Measurements from ENCODE around the gene SYT11.
A peak's percentile ranks its signal among the peaks of the same experiment; 100 is the strongest.
"Not testable (repeated sequence)": the region's sequence is repeated elsewhere in the genome, so short reads cannot be mapped to it uniquely, and the experiment has no call there.

SYT11 gene

DNA sequence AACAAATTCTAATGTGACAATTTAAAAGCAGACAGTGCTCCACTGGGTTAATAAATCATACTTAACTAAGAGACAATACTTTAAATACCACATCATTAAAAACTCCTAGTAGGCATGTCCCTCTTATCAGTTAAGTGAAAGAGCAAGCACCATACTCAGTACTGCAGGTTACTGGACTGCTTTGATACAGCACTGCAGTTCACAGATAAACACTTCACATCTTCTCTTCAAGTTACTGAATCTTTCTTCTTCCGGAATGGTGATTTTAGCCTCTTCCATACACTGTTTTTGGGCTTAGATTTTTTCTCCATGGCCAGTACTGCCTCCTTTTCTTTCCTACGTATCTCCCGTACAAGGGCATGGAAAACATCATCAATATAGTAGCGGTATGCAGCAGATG is 40.8 kb downstream of the SYT11 start:
- no peak for DNase-seq

DNA sequence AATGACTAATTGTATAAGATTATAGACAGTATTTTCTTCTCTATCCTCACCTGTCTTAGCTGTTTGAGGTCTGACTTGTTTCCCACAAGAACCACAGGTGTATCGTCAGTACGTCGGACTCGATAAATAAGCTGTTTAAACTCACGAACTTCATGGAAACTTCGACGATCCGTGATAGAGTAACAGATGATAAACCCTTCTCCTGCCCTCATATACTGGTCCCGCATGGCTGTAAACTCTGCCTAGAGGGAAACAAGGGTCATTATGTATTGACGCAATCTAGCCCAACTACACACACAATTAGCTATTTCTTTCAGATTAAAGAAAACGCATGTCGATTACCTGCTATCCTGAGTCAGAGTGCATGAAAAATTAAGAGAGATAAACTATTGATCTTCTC is 44.9 kb downstream of the SYT11 start:
- DNase-seq = no peak

DNA sequence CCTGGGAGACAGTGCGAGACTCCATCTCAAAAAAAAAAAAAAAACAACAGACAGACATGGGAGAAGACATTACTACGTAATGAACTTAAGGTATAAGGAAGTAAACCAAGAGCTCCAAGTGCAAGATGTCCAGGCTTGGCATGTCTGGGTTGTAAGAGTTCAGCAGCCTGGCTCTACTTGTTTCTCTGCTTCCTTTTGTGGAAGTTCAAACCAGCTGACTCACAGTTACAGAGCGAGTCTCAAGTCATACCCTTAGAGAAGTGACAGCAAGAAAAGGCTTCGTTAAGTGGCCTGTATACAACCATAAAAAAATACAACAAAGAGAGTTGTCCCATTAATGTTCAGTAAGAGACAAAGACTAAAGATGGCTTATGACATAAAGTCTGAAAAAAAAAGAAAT is 50.5 kb downstream of the SYT11 start:
- peak; percentile 11 for DNase-seq

DNA sequence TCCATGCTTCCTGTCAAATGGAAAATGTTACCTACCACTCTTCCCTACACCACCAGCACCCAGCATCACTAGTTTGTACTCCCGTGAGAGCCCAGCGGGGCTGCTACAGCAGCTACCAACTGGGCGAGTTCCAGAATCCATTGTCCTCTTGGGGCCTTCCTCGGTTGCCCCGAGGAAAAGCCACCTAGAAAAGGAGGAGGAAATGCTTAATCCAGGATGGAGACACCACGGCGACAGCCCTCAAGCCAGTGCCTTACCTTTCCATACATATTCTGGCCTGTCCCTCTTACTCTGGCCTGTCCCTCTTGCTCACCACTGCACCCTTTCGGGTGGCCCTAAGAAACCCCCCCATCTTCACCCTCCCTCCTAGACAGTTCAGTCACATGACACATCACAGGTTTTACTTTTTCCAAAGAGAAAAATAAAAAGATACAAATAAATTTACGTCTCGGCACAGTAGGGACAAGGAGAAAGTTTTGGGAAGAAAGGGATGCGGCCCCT is 51.3 kb downstream of the SYT11 start:
- peak; percentile 60 for DNase-seq

DNA sequence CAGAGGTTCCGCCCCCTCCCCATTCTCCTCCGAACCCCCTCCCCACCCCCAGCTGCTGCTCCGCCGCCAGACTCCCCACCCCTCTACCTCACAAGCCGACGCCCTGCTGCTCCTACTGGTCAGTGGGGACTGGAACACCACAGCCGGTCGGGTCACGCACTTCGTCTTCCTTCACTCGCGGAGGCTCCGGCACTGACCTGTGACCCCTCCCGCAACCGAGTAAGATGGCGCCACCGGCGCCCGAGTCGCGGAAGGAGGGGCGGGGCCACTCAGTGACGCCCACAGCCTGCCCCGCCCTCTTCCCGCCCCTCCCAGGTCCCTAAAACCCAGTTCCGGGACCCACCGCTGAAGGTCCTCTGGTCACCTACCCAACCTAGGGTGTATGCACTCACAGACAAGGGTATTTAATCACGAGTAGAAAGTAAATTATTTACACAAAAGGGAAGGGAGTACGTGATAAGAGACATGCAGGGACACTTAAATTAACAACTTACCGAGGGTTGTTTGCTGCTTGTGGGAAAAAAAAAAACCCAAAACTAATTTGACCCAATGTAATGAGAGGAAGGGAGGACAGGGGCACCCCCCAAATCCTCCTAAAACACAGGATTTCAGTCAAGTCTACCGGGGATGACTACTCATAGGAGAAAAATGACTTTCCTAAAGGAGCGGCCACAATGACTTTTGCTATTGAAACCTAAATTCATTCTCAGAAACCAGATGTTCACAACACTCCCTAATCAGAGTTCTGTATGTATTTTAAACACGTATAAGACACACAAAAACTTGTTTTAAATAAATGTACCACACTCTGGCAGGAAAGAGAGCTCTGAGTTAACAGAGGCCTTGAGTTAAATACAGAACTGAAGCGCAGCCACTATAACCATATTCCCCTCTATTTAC is 52.0 kb downstream of the SYT11 start, which contains the start of gene RIT1:
RIT1 (minus strand) TSS at position 194 of the 900 bp plus-strand sequence. CDS start 588 bp downstream, outside the sequence.
- peak; percentile 93 for DNase-seq

DNA sequence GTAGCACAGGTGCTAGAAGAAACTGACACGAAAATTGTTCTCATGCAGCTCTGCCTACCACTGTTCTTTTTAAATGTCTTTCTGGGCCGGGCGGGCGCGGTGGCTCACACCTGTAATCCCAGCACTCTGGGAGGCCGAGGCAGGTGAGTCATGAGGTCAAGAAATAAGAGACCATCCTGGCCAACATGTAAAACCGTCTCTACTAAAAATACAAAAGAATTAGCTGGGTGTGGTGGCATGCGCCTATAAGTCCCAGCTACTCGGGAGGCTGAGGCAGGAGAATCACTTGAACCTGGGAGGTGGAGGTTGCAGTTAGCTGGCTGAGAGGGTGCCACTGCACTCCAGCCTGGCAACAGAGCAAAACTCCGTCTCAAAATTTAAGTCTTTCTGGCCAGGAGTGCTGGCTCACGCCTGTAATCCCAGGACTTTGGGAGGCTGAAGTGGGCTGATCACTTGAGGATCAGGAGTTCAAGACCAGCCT is 52.7 kb downstream of the SYT11 start:
- no peak for DNase-seq

DNA sequence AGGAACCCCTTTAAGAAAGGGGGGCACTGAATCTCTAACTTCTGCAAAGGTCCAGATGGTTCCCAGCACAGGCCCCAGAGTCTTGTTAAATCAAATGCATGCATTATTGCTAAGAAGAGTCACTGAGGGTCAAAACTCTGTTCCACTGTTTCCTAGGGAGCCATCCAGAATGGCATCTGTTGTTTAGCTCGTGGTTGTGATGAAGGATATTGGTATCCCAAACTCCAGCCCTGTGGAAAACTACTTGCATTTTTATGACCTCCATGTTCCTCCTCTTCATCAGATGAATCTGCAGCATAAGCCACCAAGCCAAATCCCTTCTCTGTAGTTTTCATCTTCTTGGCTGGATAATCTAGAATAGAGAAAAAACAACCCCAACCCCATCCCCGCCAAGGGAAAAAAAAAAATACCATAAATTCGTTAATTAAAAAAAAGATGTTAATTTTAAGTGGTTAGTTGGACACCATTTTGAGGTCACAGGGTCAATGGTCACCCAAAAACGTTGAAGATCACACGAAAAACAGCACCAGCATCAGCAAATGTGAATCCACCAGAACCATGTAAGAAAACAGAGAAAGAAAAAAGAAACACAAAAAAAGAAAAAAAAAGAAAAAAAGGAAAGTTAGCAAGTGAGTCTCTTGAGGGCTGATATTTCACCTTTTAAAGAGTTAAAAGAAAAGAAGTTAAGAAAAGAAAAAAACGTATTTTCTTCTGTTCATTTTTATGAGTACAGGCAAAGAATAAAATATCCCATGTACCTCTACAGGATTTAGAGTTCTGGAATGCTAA is 54.8 kb downstream of the SYT11 start:
- no peak for DNase-seq

DNA sequence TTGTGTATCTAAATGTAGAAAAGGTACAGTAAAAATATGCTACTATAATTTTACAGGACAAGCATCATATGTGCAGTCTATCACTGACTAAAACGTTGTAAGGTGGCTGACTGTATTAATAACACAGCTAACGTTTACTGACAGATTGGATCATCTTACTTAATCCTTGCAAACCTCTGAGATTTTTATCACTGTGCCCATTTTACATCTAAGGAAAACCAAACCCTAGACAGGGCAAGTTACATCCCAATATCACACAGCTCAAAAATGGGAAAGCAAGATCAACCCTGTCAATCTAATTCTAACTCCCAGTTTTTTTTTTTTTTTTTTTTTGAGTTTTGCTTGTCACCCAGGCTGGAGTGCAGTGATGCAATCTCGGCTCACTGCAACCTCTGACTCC is 59.3 kb downstream of the SYT11 start:
- DNase-seq = no peak

DNA sequence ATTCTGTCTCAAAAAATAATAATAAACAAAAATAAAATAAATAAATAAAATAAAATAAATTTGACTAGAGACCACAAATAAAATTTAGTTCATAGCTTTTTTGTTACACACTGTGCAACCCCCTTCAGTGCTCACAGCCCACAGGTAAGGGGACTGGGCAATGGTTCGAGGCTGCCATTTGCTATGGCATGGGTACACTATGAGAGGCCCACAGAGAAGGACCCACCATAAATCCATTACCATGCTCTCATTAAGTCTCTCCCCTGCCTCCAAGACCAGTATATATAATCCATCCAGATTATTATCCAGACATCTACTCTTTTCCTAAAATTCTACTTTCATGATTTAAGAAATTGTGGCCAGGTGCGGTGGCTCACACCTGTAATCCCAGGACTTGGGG is 60.4 kb downstream of the SYT11 start:
- no peak for DNase-seq

DNA sequence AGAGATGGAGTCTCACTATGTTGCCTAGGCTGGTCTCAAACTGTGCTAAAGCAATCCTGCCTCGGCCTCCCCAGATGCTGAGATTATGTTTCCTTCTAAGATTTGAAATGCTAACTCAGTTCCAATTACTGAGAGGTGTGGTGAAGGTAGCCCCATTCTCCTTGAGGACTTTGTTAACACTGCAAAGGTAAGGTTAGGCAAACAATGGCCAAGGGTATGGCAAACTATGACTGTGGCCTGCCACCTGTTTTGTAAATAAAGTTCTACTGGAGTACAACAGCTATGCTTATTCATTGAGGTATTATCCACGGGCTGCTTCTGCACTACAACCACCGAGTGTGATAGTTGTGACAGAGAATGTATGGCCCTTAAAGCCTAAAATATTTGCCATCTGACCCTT is 61.4 kb downstream of the SYT11 start:
- DNase-seq = no peak

DNA sequence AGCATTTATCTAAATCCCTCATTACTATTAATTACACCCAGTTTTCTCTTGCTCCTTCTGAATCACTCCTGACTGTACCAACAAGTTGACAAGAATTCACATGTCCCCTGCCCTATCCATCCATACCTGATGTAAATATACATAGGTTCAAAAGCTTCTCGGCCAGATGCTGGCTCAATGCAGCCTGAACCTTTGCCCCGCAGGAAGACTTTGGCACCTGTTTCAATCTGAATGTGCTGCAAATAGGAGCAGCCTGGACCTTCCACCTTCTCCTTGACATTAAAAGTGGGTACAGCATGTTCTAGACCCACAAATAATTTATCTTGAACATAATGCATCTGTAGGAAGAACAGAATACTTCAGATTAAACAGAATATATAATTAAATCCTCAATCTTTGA is 66.1 kb downstream of the SYT11 start:
- DNase-seq = no peak

DNA sequence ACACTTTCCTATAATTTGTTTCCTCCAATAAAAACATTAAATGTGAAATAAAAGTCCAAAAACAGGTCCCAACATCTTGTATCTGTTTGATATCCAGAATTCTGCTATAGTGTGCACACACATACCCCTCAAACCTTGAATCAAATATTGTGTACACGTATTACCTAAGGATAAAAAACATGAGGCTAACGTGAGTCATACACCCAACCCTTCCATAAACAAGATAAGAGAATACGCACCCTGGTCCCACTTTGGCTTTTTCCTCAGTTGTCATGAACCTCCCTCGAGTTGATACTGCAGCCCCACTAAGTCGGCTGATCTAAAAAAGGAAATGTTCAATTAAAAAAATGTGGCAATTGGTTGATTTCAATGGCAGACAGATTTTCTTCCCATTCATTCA is 69.7 kb downstream of the SYT11 start:
- DNase-seq = no peak

DNA sequence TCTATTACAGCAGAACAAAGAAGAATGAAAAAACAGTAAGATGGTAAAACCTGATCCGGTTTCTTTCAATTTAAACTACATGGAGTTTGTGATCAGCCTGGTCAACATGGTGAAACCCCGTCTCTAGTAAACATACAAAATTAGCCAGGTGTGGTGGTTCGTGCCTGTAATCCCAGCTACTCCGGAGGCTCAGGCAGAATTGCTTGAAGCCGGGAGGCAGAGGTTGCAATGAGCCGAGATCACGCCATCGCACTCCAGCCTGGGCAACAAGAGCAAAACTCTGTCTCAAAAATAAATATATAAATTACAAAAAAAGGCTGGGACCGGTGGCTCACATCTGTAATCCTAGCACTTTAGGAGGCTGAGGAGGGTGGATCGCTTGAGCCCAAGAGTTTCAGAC is 71.4 kb downstream of the SYT11 start:
- DNase-seq = not testable (repeated sequence)

DNA sequence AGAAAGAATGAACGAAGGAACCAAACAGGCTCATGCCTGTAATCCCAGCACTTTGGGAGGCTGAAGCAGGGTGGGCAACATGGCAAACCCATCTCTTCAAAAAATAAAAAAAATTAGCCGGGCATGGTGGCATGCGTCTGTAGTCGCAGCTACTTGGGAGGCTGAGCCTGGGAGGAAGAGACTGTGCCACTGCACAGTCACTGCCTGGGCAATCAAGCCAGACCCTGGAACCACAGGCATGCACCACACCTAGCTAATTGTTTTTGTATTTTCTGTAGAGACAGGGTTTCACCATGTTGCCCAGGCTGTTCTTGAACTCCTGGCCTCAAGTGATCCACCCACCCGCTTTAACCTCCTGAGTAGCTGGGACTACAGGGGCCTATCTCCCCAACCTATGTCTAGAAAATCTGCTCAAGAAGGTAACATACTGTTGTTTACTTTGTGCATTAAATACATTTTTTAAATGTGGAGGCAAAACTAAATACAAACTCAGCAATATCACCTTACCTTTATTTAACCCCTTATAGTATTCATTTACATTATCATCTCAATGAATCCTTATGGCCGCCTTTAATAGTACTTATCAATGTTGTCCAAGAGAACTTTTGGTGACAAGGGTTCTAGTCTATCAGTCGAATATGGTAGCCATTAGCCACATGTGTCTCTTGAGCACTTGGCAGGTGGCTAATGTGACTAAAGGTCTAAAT is 72.1 kb downstream of the SYT11 start:
- no peak for DNase-seq

DNA sequence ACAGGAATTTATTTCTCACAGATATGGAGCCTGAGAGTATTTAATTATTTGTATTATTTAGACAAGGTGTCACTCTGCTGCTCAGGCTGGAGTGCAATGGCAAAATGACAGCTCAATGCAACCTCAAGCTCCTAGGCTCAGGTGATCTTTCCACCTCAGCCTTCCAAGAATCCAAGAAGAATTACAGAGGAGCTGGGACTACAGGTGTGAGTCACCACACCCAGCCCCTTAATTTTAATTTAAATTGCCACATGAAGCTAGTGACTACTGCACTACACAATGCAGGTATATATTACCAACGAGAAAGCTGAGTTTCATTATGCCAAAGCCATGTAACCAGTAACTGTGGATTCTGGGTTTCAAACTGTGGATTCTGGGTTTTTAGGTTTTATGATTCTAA is 72.7 kb downstream of the SYT11 start:
- DNase-seq = no peak

DNA sequence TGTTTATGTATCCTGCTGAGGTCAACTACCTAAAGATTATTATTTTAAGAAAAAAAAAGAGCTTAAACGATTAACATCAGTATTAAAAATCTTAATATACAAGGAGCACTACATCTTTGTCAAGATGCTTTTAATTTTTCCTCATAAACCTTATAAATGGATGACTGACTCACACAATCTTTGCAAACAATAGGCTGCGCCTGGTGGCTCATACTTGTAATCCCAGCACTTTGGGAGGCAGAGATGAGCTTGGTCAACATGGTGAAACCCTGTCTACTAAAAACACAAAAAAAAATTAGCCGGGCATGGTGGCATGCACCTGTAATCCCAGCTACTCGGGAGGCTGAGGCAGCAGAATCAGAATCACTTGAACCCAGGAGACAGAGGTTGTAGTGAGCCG is 73.1 kb downstream of the SYT11 start:
- no peak for DNase-seq

DNA sequence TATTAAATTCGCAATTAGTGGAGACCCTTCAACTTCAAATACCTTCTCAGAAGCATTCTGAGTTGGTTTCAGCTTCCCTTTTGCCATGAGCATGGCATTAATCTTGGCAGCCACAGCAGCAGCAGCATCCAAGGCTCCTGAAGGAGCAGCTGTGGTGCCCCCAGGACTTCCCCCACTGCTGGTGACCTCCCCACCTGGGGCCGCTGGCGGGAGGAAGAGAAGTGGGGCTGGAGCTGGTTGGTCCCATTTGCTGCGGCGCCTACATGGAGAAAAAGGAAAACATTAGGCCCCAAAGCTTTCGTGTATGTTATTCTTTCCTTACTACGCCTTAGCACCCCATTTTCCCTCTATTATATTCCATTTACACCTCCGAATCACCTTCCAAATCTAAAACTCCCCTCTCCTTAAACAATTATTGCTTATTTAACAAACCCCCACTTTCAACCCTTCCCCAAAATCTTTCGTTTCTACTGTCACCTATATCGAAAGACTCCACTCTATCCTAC is 74.3 kb downstream of the SYT11 start:
- peak; percentile 35 for DNase-seq

DNA sequence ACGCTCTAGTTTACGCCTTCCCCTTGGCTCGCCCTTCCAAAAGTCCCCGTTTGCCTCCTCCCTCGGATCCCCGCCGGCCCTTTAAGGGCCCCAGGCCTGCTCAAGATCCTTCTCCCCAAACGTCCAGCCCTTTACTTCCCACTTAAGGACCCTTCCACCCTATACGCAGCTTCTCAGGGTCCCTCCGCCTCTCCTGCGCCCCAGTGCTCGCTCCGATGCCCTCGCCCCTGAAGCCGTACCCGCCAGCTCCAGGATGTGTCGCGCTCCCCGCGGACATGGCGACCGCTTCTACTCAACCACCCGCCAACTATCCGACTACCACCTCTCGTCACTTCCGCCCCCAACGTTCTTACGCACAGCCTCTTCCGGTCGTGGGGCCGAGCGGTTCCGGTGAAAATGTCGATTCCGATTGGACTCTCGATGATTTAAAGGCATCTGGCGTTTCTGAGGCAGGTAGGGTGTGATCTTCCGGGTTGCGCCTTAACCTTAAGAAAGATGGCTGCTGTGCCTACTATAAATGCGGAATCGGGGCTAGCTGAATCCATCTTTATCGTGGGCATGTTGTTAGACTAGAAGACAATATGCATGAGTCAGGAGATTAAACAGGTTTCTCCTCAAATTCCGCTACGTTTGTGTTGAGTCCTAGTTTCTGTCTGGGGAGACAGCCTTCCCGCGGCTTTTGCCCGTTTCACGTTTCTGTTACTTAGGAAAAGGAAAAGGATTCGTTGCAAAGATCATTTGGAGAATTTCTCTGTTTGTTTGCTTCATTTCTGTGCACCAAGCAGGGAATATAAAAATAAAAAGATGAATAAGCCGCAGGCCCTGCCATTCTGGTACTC is 74.9 kb downstream of the SYT11 start, which contains the start of gene KHDC4:
KHDC4 (minus strand) TSS at position 317 of the 839 bp plus-strand sequence; CDS start at position 277, 40 bp downstream.
- peak; percentile 100 for DNase-seq

All from DMS53 (cell line).